AG10803 (cell line): Measurements from ENCODE around the gene INPP5D.

Experiments
- DNase-seq: peaks from one replicate; pipeline ENCODE4 v3.0.0; 2010; ENCODE audit warnings: low read depth
- H3K4me3 ChIP-seq: 2 replicates; pipeline ENCODE4 v1.5.1; 2011; ENCODE audit warnings: mild to moderate bottlenecking, low read length, control low read depth
- TF ChIP-seq, protein P1 (sequence below): conservative IDR thresholded peaks from 2 replicates; pipeline ENCODE4 v1.5.1; 2011; ENCODE audit warnings: mild to moderate bottlenecking, low read length, control low read depth, inconsistent platforms

The INPP5D gene

DNA sequence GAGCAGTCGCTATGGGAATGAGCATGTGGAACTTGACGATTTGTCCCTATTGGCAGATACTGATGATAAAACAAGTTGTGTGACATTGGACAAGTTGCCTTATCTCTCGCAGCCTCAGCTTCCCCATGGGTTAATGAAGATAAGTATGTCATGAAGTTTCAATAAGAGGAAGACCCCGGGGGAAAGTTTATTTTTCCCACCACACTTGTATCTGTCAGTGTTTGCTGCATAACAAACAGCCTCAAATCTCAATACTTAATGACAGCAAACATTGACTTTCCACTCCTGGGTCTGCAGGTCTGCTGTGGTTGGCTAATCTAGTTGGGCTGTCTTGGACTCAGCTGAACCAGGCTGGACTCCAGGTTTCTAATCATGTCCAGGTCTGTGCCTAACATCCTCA is 45.8 kb downstream of the INPP5D start:
- DNase-seq: no peak
- TF ChIP-seq, protein P1, sequence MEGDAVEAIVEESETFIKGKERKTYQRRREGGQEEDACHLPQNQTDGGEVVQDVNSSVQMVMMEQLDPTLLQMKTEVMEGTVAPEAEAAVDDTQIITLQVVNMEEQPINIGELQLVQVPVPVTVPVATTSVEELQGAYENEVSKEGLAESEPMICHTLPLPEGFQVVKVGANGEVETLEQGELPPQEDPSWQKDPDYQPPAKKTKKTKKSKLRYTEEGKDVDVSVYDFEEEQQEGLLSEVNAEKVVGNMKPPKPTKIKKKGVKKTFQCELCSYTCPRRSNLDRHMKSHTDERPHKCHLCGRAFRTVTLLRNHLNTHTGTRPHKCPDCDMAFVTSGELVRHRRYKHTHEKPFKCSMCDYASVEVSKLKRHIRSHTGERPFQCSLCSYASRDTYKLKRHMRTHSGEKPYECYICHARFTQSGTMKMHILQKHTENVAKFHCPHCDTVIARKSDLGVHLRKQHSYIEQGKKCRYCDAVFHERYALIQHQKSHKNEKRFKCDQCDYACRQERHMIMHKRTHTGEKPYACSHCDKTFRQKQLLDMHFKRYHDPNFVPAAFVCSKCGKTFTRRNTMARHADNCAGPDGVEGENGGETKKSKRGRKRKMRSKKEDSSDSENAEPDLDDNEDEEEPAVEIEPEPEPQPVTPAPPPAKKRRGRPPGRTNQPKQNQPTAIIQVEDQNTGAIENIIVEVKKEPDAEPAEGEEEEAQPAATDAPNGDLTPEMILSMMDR: no peak
- no peak overlapping the region for H3K4me3 ChIP-seq

GRCh38 chr2:233107011-233107410 is 46.9 kb downstream of the INPP5D start:
- TF ChIP-seq, protein P1: no peak
- no peak overlapping the region for H3K4me3 ChIP-seq
- DNase-seq: no peak

DNA sequence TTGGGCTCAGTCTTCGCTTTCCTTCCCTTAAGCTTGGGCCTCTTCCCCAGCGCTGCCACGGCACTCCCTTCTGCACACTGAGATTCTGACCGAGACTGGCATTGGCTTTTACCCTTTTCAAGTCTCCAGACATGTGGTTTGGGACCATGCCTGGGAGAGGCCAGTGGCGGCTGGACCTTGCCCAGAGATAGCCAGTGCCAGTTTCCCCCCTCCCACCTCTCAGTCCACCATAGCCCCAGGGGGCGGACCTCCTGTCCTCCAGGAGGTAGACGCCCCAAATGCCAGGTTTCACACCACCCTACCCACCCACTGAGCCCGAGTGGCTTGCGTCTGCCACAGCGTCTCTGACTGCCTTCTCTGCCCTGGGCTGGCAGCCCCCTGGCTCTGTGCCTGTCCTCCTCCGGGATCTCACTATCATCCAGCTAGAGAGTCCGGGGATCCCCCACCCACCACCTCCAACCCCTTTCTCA is 47.7 kb downstream of the INPP5D start:
- no peak overlapping the region for H3K4me3 ChIP-seq
- TF ChIP-seq, protein P1: no peak
- no peak for DNase-seq

- no peak overlapping the region for H3K4me3 ChIP-seq
- TF ChIP-seq, protein P1: no peak
- DNase-seq: no peak
Observed at GRCh38 chr2:233108611-233109490, 48.7 kb downstream of the INPP5D start.

- H3K4me3 ChIP-seq: no peak overlapping the region
- no peak for DNase-seq
- TF ChIP-seq, protein P1: no peak
Observed at GRCh38 chr2:233111427-233111826, 51.3 kb downstream of the INPP5D start.

- no peak overlapping the region for H3K4me3 ChIP-seq
- TF ChIP-seq, protein P1: no peak
- DNase-seq: no peak
Observed at GRCh38 chr2:233112329-233112728, 52.2 kb downstream of the INPP5D start.
